GM10266 (cell line): Measurements from ENCODE around the gene PALD1.

Experiments used
- DNase-seq: peaks from one replicate; pipeline ENCODE4 v3.0.0; 2012; ENCODE audit errors: extremely low spot score
- CTCF ChIP-seq: IDR thresholded peaks from 2 replicates; pipeline ENCODE4 v1.5.1; 2012; ENCODE audit warnings: mild to moderate bottlenecking, low read depth; ENCODE audit not compliant: control insufficient read depth, insufficient read depth; ENCODE audit errors: missing control alignments

The PALD1 gene

GRCh38 chr10:70582793-70583668 is 104.5 kb downstream of the PALD1 start:
- no peak for TF ChIP-seq CTCF
- DNase-seq = no peak

DNA sequence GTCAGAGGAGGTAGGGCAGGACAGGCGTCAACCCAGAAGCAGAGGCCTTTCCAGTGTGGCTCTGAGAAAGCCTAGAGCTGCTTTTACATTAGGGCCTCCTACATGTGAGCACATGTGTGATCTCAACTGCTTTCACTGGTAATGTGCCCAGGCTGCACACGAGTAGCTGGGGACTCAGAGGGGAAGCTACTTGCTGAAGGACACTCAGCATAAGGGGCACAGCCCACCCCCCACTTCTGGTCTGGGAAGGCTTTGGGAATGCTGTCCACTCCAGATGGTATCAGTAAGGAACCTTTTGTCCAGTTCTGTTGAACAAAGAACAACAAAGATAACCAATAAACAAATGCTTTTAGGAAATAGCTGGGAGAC is 105.1 kb downstream of the PALD1 start:
- no peak for DNase-seq
- TF ChIP-seq CTCF = no peak

- no peak for DNase-seq
- TF ChIP-seq CTCF = no peak
Measured at GRCh38 chr10:70584366-70584765, 105.8 kb downstream of the PALD1 start.

DNA sequence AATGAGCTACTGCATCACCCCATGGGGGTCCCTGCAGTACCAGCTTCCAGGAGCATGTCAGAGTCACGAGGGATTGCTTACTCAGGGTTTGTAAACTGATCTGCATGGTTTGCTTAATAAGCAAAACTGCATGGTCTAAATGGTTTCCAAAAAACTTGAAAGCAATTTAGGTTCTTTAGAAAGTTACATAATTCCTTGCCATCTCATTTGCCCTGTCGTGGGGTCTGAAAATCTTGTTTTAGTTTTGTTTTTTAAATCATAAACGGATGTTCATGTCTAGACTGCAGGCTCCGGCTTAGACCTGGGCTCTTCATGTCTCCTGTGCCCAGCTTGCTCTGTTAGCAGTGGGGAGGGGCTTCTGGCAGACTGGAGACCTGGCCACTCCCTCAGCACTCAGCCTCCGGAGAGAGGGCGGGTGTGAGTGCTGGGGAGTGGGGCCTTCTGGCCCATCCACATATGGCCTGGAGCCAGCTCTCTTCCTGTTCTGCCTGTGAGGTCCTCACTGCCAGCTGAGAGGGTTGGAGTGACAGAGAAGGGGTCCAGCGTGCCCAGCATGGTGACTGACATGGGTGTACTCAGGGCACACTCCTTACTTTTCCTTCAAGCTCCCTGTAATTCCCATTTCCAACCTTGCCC is 106.5 kb downstream of the PALD1 start:
- no peak for TF ChIP-seq CTCF
- no peak for DNase-seq

- no peak for TF ChIP-seq CTCF
- no peak for DNase-seq
Measured at GRCh38 chr10:70585578-70586169, 107.1 kb downstream of the PALD1 start.

DNA sequence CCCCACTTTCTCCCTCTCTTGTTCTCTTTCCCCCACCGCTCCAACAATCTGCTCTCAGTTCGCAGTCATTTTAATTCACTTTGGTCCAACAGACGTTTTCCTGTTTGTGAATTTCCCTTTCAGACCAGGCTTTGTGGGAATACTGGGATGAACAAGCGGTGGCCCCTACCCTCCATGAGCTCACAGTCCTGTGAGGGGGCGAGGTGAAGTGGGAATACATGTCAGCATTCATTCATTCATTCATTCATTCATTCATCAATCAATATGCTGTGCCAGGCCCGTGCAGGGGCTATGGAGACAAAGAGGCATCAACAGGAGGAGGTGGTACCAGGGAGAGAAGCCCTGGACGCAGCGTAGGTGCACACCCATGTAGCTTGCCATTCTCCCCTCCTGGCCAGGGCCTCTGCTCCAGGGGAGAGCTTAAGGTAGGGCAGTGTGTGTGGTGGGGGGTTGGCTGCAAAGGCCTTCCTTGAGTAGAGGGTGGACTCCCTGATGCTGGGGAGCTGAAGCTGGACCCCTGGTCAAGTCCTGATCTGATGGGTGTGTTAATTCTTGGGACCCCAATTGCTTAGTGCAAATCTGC is 107.9 kb downstream of the PALD1 start:
- TF ChIP-seq CTCF = no peak
- DNase-seq = no peak
